ENCODE measurements around the gene ASB2.

ASB2 gene

GRCh38 chr14:93964820-93965286 lies 11.5 kb downstream of the ASB2 start:
- TF ChIP-seq CTCF (IDR thresholded peaks at IDR 0.05; ENCODE audit: low read depth, low read length, poor library complexity, severe bottlenecking) (no peak), EZH2phosphoT487 (IDR thresholded peaks at IDR 0.05; ENCODE audit: borderline replicate concordance, low read length) (no peak)
- no peaks in the 10 kb centered on the region for H3K79me2 ChIP-seq (ENCODE audit: control insufficient read depth, low read length)
- H3K9me2 ChIP-seq (replicated peaks; ENCODE audit: control insufficient read depth, low read length) = no peaks in the 10 kb centered on the region
- peaks cover 40% of the 10 kb centered on the region for H3F3A ChIP-seq (ENCODE audit: control insufficient read depth, insufficient read depth)
- no peaks in the 10 kb centered on the region for H4K20me1 ChIP-seq (ENCODE audit: control insufficient read depth, insufficient read depth, low read depth, low read length)
- no peaks in the 10 kb centered on the region for H3K9me3 ChIP-seq (ENCODE audit: control insufficient read depth, insufficient read depth, low read length)
- H3K27ac ChIP-seq (ENCODE audit: low read depth, low read length) = peak overlapping the region; percentile 15; the same call in 1 of the 2 replicates
- H3K4me1 ChIP-seq (ENCODE audit: control insufficient read depth, low read length) = peaks cover 99% of the 10 kb centered on the region
- H3K4me3 ChIP-seq (ENCODE audit: low read length) = no peak overlapping the region
- peaks cover 3% of the 10 kb centered on the region; the same call in 1 of the 2 replicates for H3K36me3 ChIP-seq (ENCODE audit: control insufficient read depth, low read length)
- H3K27me3 ChIP-seq (ENCODE audit: control insufficient read depth, low read length) = no peaks in the 10 kb centered on the region
- H3K4me2 ChIP-seq (ENCODE audit: low read length) = no peak overlapping the region

GRCh38 chr14:93964281-93964680 lies 12.1 kb downstream of the ASB2 start:
- H3K4me3 ChIP-seq (ENCODE audit: low read length) = no peak overlapping the region

GRCh38 chr14:93963692-93964091 lies 12.7 kb downstream of the ASB2 start:
- Histone ChIP-seq H4K20me1 (ENCODE audit: control insufficient read depth, insufficient read depth, low read depth, low read length) (no peaks in the 10 kb centered on the region), H3K79me2 (ENCODE audit: control insufficient read depth, low read length) (no peaks in the 10 kb centered on the region), H3K27me3 (ENCODE audit: control insufficient read depth, low read length) (no peaks in the 10 kb centered on the region), H3K27ac (ENCODE audit: low read depth, low read length) (peak overlapping the region; percentile 98), H3K36me3 (ENCODE audit: control insufficient read depth, low read length) (peaks cover 3% of the 10 kb centered on the region; the same call in 1 of the 2 replicates), H3K9me2 (replicated peaks; ENCODE audit: control insufficient read depth, low read length) (no peaks in the 10 kb centered on the region), H3K4me2 (ENCODE audit: low read length) (peak overlapping the region; percentile 88), H3K4me1 (ENCODE audit: control insufficient read depth, low read length) (peaks cover 99% of the 10 kb centered on the region), H3F3A (ENCODE audit: control insufficient read depth, insufficient read depth) (peaks cover 45% of the 10 kb centered on the region), H3K9me3 (ENCODE audit: control insufficient read depth, insufficient read depth, low read length) (no peaks in the 10 kb centered on the region), H3K4me3 (ENCODE audit: low read length) (peak overlapping the region; percentile 67)
- no peak for TF ChIP-seq CTCF (IDR thresholded peaks at IDR 0.05; ENCODE audit: low read depth, low read length, poor library complexity, severe bottlenecking)
- TF ChIP-seq EZH2phosphoT487 (IDR thresholded peaks at IDR 0.05; ENCODE audit: borderline replicate concordance, low read length) = no peak

More at GRCh38 chr14:93964281-93964680, 12.1 kb downstream of the ASB2 start:
- Histone ChIP-seq H3K4me1 (ENCODE audit: control insufficient read depth, low read length) (peaks cover 99% of the 10 kb centered on the region), H3K9me3 (ENCODE audit: control insufficient read depth, insufficient read depth, low read length) (no peaks in the 10 kb centered on the region), H3K27me3 (ENCODE audit: control insufficient read depth, low read length) (no peaks in the 10 kb centered on the region), H3K9me2 (replicated peaks; ENCODE audit: control insufficient read depth, low read length) (no peaks in the 10 kb centered on the region), H3F3A (ENCODE audit: control insufficient read depth, insufficient read depth) (peaks cover 41% of the 10 kb centered on the region), H3K36me3 (ENCODE audit: control insufficient read depth, low read length) (peaks cover 3% of the 10 kb centered on the region; the same call in 1 of the 2 replicates), H3K27ac (ENCODE audit: low read depth, low read length) (peak overlapping the region; percentile 98), H3K4me2 (ENCODE audit: low read length) (peak overlapping the region; percentile 88), H4K20me1 (ENCODE audit: control insufficient read depth, insufficient read depth, low read depth, low read length) (no peaks in the 10 kb centered on the region), H3K79me2 (ENCODE audit: control insufficient read depth, low read length) (no peaks in the 10 kb centered on the region)
- TF ChIP-seq EZH2phosphoT487 (IDR thresholded peaks at IDR 0.05; ENCODE audit: borderline replicate concordance, low read length) (no peak), CTCF (IDR thresholded peaks at IDR 0.05; ENCODE audit: low read depth, low read length, poor library complexity, severe bottlenecking) (no peak)

Data from DOHH2 (cell line).